Urothelium cell line (cell line): ENCODE data around the gene FASTK.
A peak's percentile ranks its signal among the peaks of the same experiment; 100 is the strongest.
"Not testable (repeated sequence)": the region's sequence is repeated elsewhere in the genome, so short reads cannot be mapped to it uniquely, and the experiment has no call there.

Source experiments
- DNase-seq: peaks from one replicate; pipeline ENCODE4 v3.0.0; 2011; ENCODE audit warnings: low spot score, mixed read lengths
- FAIRE-seq: peaks from 2 replicates; lab custom pipeline; 2011; peaks lifted over from hg19 to GRCh38; lab: Jason Lieb, UNC

FASTK gene

GRCh38 chr7:151053751-151054150 lies 26.9 kb downstream of the FASTK start:
- DNase-seq: no peak
- FAIRE-seq: no peak

DNA sequence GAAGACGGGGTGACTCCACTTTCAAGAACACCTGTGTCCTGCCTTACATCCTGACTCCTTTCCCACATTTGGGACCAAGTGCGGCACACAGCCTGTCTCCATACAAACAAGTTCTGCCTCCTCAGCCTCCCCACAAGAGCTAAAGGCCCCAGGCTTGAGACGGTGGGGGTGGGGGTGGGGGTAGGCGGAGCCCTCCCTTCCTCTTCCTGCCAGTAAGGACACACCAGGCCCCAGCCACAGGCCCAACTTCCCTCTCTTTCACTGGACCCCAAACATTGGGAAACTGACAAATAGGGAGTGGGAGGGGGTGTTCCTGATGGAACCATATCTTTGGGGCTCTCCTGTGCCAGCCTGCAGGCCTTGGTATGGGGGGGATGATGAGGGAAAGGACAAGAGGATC lies 27.5 kb downstream of the FASTK start:
- no peak for DNase-seq
- no peak for FAIRE-seq

- DNase-seq (no peak), FAIRE-seq (no peak)
Measured at GRCh38 chr7:151051108-151051507, 29.5 kb downstream of the FASTK start.

- FAIRE-seq (no peak), DNase-seq (no peak)
Measured at GRCh38 chr7:151048911-151049463, 31.6 kb downstream of the FASTK start.

DNA sequence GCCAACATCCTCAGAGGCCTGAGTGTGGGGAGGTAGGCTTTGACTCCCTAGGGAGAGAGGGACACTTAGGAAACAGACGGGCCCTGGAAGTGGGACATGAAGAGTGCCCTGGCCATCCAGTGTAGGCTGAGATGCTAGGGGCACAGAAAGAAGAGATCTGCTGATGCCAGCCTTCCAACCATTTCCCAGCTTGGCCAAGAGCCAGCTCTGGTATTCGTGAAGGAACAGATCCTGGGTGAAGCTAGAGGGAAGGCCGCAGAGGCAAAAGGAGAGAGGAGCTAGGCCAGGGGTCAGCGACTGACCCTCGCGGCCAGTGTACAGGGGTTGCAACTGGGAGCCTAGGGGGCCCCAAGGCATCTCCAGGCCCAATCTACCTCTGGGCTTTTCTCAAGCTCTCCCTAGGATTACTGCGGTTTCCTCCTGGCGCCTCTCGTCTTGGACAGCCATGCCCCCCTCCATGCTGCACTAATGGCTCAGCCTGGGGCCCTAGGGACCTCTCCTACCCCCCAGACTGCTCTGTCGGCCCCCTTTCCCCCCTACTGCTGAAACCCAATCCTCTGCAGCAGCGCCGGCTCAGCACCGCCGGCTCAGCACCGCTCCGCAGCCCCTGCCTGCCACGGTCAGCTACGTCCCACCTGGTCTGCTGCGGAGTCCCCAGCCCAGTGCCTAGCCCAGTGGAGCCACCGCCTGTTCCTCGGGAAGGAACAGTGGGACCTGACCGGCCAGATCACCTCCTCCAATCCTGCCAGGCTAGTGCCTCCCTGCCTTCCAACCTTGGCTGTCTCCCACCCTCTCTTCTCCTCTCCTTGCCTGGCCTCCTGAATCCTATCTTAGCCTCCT lies 32.4 kb downstream of the FASTK start, which contains the start of gene ASIC3:
TSS of gene ASIC3 (plus strand) at position 556 of the 840 bp plus-strand sequence. CDS start 355 bp downstream, outside the sequence.
- FAIRE-seq (no peak), DNase-seq (no peak)

DNA sequence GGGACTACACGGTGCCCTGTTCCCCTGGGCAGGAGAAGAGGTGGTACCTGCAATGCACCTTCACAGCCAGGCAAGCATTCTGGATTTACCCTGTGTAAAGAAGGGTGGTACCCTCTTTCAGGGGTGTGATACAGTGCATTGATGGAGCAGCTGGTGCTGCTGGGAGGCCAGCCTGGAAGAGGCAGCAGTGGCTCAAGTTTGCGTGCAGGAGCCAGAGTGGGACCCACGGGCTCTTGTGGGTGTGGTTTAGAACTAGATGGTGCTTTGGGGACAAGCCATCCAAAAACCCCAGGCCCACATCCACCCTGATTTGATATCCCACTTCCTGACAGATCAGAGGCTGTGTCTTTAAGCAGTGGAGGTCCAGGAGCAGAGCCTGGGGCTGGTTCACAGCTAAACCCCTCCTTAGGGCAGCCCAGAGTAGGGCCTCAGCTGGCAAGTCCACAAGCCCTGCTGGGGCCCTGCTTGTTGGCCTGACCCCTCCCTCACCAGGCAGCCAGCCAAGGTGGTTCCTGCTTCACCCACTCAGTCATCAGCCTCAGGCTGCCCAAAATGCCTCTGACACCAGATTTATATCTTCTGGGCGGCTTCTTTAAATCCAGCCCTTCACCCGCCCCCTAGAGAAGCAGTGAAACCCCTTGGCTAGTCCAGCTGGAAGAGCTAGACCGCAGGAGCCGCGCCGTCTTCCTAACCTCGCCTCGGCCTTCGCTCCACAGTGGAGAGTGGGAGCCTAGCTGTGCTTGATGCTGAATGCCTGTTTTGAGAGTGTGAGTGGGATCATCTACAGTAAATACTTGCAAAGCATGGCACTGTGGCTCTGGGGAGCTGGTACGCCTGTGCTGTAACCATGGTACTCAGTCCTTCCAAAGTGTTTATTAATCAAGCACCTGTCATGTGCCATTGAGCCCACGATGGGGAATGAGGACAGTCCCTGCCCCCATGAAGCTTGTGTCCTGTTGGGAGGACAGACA lies 33.7 kb downstream of the FASTK start:
- FAIRE-seq: no peak
- DNase-seq: no peak

DNA sequence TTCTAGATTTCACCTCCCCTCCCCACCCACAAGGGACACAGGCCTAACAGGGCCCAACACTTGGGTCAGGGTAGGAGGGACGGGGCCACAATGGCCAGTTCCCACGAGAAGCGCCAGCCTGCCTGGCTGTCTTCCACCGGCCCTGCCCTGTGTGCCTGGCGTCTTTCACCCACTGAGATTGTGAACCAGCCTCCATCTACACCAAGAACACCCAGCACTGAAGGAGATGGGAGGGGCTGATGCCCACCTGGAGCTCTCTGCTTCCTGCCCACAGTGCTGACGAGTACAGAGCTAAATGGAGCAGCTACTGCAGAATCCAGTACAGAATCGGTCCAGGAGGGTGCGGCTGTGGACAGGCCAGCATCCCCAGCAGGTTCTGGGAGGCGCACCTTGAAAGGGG lies 34.6 kb downstream of the FASTK start:
- FAIRE-seq: no peak

GRCh38 chr7:151045262-151045661 lies 35.3 kb downstream of the FASTK start:
- no peak for FAIRE-seq

More for the DNA sequence above, 34.6 kb downstream of the FASTK start:
- no peak for DNase-seq

GRCh38 chr7:151043959-151044358 lies 36.6 kb downstream of the FASTK start:
- no peak for DNase-seq
- no peak for FAIRE-seq

More at GRCh38 chr7:151045262-151045661, 35.3 kb downstream of the FASTK start:
- no peak for DNase-seq

DNA sequence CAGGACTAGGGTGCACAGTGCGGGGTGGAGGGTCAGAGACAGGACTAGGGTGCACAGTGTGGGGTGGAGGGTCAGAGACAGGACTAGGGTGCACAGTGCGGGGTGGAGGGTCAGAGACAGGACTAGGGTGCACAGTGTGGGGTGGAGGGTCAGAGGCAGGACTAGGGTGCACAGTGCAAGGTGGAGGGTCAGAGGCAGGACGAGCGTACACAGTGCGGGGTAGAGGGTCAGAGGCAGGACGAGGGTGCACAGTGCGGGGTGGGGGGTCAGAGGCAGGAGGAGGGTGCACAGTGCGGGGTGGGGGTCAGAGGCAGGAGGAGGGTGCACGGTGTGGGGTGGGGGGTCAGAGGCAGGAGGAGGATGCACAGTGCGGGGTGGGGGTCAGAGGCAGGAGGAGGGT lies 37.2 kb downstream of the FASTK start:
- DNase-seq, FAIRE-seq: not testable (repeated sequence)

GRCh38 chr7:151040616-151041375 lies 39.8 kb downstream of the FASTK start:
- FAIRE-seq: no peak
- DNase-seq: no peak

DNA sequence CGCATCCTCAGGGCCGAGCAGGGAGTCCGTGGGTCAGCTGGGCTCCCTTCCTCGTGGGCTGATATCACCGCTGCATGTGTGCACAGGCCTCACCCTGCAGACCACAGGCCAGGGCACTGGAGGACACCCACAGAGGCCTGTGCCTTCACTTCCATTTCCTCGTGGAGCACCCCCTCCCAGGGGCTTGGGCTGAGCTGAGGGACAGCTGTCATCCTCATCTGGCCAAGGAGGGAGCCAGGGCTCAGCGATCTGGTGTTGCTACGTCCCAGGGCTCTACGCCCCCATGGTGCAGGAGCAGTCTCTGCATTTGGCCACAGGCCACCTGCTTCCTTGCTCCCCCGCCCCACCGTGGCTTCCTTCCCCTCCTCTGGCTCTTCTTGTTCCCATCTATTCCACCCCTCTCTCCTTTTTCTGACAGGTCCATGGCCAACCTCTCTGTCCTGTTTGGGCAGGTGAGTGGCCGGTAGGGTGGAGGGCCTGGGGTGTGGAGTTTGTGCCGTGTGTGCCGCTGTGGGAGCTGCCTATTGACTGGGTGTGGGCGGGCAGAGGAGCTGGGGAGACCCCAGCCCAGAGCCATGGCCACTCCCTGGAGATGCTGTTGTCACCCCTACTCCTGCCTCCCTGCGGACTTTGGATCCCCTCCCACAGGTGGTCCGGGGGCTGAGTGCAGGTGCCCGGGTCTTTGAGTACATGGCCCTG lies 40.6 kb downstream of the FASTK start:
- DNase-seq (no peak), FAIRE-seq (no peak)

- FAIRE-seq: no peak
Measured at GRCh38 chr7:151038951-151039849, 41.4 kb downstream of the FASTK start.

GRCh38 chr7:151035902-151036301 lies 44.7 kb downstream of the FASTK start:
- DNase-seq (no peak), FAIRE-seq (no peak)

More at GRCh38 chr7:151038951-151039849, 41.4 kb downstream of the FASTK start:
- peak; percentile 69 for DNase-seq

DNA sequence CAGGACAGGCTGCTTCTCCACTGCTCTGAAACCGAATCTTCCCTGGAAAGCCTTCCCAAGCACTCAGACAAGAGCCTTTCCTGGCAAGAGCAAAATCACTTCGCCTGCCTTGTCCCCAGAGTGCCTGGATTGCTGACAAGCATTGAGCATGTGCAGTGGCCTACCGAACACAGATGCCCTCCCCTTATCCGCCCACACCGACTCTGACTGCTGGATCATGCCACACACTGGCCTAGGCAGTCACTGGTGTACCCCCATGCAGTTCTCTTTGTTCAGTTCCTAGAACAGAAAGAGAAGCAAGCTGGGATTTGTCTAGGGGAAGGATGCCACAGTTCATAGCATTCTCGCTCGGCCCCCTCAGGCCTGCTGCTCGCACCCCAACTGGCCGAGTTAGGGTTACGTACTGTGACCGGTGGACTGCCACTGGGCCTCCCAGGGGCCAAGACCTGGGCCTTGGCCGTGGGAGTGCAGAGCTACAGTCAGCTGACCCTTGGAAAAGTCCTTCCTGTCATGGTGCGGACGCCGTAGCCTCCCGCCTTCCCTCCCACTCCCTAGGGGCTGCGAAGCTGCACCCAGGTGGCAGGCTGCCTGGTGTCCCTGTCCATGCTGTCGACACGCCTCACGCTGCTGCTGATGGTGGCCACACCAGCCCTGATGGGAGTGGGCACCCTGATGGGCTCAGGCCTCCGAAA lies 45.4 kb downstream of the FASTK start:
- DNase-seq (no peak), FAIRE-seq (no peak)

DNA sequence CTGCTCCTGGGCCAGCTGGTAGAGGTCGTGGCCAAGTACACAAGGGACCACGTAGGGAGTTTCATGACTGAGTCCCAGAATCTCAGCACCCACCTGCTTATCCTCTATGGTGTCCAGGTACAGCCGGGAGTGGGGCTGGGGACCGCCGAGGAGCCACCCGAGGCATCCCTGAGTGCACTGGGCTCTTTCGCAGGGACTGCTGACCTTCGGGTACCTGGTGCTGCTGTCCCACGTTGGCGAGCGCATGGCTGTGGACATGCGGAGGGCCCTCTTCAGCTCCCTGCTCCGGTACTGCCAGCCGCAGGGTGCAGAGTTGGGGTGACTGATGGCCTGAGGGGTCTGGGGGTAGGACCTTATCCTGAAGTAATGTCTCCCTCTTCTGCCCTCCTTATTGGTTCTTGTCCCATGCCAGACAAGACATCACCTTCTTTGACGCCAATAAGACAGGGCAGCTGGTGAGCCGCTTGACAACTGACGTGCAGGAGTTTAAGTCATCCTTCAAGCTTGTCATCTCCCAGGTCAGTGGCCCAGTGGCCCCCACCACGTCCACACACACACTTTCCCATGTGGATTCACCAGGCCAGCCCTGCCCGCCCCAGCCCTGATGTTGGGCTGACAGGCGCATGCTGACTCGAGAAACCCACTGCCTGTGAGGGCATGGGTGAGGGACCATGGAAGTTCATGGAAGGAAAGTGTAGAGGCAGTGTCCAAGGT lies 46.1 kb downstream of the FASTK start:
- FAIRE-seq (no peak), DNase-seq (no peak)

GRCh38 chr7:151033864-151034249 lies 46.8 kb downstream of the FASTK start:
- DNase-seq (no peak), FAIRE-seq (no peak)
